Measurements from ENCODE around the gene CARMIL1. TPM values are rescaled to one million over a fixed set of nuclear protein-coding genes. Genes with fewer than 3 reads are reported as not detected.

Gene CARMIL1
- total and polyA plus RNA-seq, 2 of the 8 experiments (the other 6 are each of a cell fraction or from before 2014, with no cell fraction given): 20.3 to 40.4 TPM

- Histone ChIP-seq H3K9ac (replicated peaks in 1 of 4; ENCODE audit: extremely low read depth in 1 of 4, low read depth in 3 of 4, low read length in 3 of 4) (no peak overlapping the region), H3K4ac (replicated peaks; ENCODE audit: insufficient read length, low read depth, low read length) (no peak overlapping the region), H3K4me1 (replicated peaks in 1 of 4; ENCODE audit: control insufficient read depth in 3 of 4, insufficient read depth in 4 of 4, low read length in 3 of 4) (no peaks in the 10 kb centered on the region), H3K9me3 (ENCODE audit: insufficient read depth in 2 of 2, low read depth in 1 of 2, low read length in 1 of 2) (no peaks in the 10 kb centered on the region), H3K23me2 (ENCODE audit: low read depth, low read length) (no peaks in the 10 kb centered on the region), H2BK120ac (replicated peaks; ENCODE audit: low read depth, low read length) (no peak overlapping the region), H3K4me2 (ENCODE audit: insufficient read depth in 1 of 2, low read depth in 2 of 2, low read length in 2 of 2) (no peak overlapping the region), H3K18ac (ENCODE audit: extremely low read depth, low read length) (no peak overlapping the region), H4K8ac (ENCODE audit: extremely low read depth, insufficient read depth, low read length) (no peak overlapping the region), H3K4me3 (ENCODE audit: extremely low read depth in 1 of 4, insufficient read depth in 2 of 4, low read depth in 3 of 4, low read length in 4 of 4) (no peak overlapping the region), H4K20me1 (replicated peaks in 1 of 2; ENCODE audit: control insufficient read depth in 1 of 2, insufficient read depth in 2 of 2, low read length in 2 of 2) (no peaks in the 10 kb centered on the region), H2BK20ac (ENCODE audit: low read length) (no peak overlapping the region), H3K14ac (ENCODE audit: insufficient read length) (no peak overlapping the region), H2BK15ac (ENCODE audit: low read length) (no peak overlapping the region), H3K27me3 (replicated peaks in 1 of 4; ENCODE audit: control insufficient read depth in 3 of 4, extremely low read depth in 1 of 4, insufficient read depth in 3 of 4, low read length in 3 of 4) (no peaks in the 10 kb centered on the region), H2AFZ (ENCODE audit: low read length) (no peak overlapping the region), H3K23ac (ENCODE audit: insufficient read length) (no peak overlapping the region), H2AK5ac (ENCODE audit: low read depth, low read length) (no peak overlapping the region), H4K5ac (ENCODE audit: insufficient read length, low read depth, low read length) (no peak overlapping the region), H3K27ac (ENCODE audit: low read depth, low read length) (no peak overlapping the region), H3K79me1 (ENCODE audit: low read depth, low read length) (no peaks in the 10 kb centered on the region), H4K91ac (replicated peaks; ENCODE audit: insufficient read length, low read length) (no peak overlapping the region), H2BK12ac (ENCODE audit: low read depth, low read length) (no peak overlapping the region), H3K79me2 (ENCODE audit: control insufficient read depth in 1 of 2, insufficient read depth in 2 of 2, low read length in 2 of 2) (no peaks in the 10 kb centered on the region), H3K36me3 (ENCODE audit: control insufficient read depth in 2 of 4, insufficient read depth in 4 of 4, low read length in 3 of 4) (peaks cover 0 to 8% (median 3%) of the 10 kb centered on the region in 4 experiments; a peak in 3 of 8 replicates), H3K56ac (replicated peaks; ENCODE audit: insufficient read length, low read depth, low read length) (no peak overlapping the region), H2BK5ac (ENCODE audit: low read depth, low read length) (no peak overlapping the region)
- no peak for FAIRE-seq
- POLR2A ChIA-PET (ENCODE audit: partially characterized antibody): no interaction called here
- no peak for DNase-seq (ENCODE audit: low read depth in 1 of 2, low spot score in 2 of 2)
- CTCF ChIA-PET (ENCODE audit: partially characterized antibody): interaction anchor here (0.7 to 1.5 kb wide), 4 partner anchors 11 to 204 kb away, joined by 3 to 6 read pairs (median 4); partner anchors contain the start of gene CARMIL1
- WGBS, 2 experiments (ENCODE audit: extremely low coverage in 1 of 2, insufficient coverage in 1 of 2, insufficient read length in 1 of 2, insufficient replicate concordance in 2 of 2, low coverage in 1 of 2, low lambda C conversion rate in 2 of 2, missing lambda C conversion rate in 1 of 2): 93% methylated on average over 5 of the region's 5 CpGs; no CpG with 5 or more reads in 1 of the 2 experiments
- TF ChIP-seq RFX5 (IDR thresholded peaks at IDR 0.05; ENCODE audit: borderline replicate concordance, low read depth, low read length) (no peak), SUZ12 (IDR thresholded peaks at IDR 0.05; ENCODE audit: low read length) (no peak), KDM4A (IDR thresholded peaks at IDR 0.05; ENCODE audit: low read depth, low read length, severe bottlenecking) (no peak), SP2 (IDR thresholded peaks at IDR 0.05; ENCODE audit: low read length) (no peak)
These were observed 204.8 kb downstream of the CARMIL1 start for GRCh38 chr6:25483943-25484342.

Measured in H1 (cell line).